HG02852 (cell line): Measurements from ENCODE around the gene CGB5.
"Not testable (repeated sequence)": the region's sequence is repeated elsewhere in the genome, so short reads cannot be mapped to it uniquely, and the experiment has no call there.

Experiments used
- ATAC-seq: cut with Tn5 transposase; IDR thresholded peaks from one replicate; pipeline ENCODE4 v1.9.1; 2021; ENCODE audit warnings: mild to moderate bottlenecking, moderate library complexity; ENCODE audit not compliant: unreplicated experiment

CGB5 gene

DNA sequence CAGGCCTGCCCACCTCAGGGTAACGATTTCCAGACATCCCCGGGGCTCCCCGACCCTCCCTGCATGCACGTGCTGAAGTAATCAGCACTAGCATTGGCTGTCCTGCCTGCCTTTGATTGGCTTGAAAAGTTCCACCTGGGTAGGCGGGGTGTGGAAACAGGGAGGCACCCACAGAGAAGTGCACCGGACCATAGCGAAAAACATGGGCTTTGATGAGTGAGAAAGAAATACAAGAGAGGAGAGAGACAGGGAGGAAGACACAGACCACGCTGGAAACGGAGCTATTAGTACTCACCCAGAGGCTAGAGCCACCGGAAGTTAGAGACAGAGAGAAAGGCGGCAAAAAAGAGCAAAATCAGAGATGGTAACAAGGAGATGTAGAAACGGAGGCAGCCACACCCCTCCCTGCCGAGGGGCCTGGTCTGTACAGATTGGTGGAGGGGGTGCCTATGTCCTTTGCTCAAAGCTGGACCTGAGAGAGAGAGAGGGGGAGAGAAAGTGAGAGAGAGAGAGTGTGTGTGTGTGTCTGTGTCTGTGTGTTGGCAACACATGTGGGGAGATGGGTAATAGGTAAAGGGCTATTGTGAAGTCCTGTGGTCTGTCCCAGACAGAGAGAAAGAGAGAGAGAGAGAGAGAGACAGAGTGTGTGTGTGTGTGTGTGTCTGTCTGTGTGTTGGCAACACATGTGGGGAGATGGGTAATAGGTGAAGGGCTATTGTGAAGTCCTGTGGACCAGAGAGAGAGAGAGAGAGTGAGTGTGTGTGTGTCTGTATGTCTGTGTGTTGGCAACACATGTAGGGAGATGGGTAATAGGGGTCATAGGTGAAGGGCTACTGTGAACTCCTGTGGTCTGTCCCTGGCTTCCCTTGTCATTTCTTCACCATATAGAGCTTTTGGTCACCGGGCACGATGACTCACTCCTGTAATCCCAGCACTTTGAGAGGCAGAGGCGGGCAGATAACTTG is 22.4 kb upstream of the CGB5 start:
- no peak for ATAC-seq

DNA sequence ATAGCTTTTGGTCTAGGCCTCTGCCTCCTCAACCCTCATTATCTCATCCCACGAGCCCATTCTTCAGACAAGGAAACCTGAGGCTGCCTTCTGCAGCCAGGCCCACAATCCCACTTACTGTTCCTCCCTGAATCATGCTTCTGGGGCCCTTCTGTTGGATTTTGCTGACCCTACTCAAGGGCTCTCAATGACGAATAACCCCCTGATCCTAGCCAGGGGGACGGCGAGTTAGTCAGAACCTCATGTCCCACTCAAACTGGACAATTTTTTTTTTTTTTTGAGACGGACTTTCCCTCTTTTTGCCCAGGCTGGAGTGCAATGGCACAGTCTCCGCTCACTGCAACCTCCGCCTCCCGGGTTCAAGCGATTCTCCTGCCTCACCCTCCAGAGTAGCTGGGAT is 21.5 kb upstream of the CGB5 start:
- no peak for ATAC-seq

DNA sequence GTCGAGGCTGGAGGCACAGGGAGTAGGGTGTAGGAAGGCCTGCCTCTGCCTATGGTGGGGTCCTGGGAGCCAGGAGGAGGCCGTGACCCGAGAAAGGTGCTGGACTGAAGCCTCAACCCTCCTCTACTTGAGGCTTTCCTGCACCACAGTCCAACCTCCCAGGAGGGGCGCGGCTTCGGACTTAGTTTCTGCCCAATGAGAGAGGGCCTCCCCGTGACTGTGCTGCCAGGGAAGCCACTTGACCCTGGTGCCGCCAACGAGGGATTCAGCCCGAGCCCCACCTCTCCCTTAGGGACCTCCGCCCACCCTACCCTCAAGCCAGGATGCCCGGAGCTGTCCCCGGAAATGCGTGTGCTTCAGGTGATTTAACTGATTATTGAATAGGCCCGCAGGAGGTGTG is 19.4 kb upstream of the CGB5 start, which contains the start of gene CGB3:
TSS of gene CGB3 (minus strand) at position 101 of the 400 bp plus-strand sequence. CDS start 362 bp downstream, outside the sequence.
- not testable (repeated sequence) for ATAC-seq

DNA sequence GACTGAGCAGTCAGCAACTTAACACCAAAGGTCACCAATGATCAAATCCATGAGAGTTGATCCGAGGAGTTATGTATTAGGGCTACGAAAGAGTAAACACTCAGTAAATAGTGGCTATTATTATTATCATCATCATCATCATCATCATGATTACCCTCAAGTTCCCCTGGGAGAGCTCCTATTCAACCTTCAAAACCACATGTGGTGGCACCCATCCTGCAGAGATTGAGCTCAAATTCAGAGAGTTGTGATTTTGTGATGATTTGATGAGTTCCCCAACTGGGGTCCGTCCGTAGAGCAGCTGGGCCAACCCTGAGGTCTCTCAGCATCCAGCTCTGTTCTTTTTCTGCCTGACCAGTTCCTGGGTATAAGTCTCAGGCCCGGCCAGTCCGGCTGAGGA is 18.6 kb upstream of the CGB5 start:
- ATAC-seq: not testable (repeated sequence)

DNA sequence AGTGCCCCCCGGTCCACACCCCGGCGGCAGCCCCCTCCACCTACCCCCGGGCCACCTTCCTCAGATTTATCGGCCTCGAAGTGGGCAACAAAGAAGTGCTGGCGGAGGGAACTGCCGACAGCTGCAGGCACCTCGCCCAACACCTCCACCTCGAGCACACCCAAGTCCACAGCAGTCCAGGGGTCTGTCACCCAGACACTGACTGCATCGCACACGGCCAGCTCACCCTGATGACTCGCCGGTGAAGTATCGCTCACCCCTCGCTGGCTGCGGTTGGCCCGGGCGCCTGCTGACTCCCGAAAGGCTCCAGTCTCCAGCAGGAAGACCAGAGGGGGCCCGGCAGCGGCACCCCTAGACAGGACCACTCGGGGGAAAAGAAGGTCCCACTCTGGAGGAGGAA is 18.0 kb upstream of the CGB5 start:
- not testable (repeated sequence) for ATAC-seq

DNA sequence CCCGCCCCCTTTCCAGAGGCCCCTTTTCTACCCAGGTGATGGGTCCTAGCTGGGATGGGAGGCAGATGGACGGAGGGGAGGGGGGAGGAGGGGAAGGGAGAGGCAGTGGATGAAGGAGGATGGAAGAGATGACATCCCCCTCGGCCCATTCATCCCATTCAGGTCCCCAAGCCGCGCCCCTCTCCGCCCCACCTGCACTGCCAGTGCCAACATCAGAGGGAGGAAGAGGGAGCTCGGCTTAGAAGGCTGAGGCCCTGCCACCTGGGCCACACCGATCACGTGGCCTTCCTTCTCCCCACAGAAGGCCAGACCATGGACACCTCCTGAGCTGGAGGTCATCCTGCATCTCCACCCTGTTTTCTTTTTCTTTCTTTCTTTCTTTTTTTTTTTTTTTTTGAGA is 15.0 kb upstream of the CGB5 start:
- not testable (repeated sequence) for ATAC-seq

DNA sequence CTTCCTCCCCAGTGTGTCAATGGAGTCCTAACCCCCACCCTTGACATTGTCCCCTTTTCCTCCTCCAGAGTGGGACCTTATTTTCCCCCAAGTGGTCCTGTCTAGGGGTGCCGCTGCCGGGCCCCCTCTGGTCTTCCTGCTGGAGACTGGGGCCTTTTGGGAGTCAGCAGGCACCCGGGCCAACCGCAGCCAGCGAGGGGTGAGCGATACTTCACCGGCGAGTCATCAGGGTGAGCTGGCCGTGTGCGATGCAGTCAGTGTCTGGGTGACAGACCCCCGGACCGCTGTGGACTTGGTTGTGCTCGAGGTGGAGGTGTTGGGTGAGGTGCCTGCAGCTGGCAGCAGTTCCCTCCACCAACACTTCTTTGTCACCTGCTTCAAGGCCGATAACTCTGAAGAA is 13.9 kb upstream of the CGB5 start:
- not testable (repeated sequence) for ATAC-seq

DNA sequence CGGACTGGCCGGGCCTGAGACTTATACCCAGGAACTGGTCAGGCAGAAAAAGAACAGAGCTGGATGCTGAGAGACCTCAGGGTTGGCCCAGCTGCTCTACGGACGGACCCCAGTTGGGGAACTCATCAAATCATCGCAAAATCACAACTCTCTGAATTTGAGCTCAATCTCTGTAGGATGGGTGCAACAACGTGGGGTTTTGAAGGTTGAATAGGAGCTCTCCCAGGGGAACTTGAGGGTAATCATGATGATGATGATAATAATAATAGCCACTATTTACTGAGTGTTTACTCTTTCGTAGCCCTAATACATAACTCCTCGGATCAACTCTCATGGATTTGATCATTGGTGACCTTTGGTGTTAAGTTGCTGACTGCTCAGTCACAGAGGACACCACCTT is 13.3 kb upstream of the CGB5 start:
- not testable (repeated sequence) for ATAC-seq

DNA sequence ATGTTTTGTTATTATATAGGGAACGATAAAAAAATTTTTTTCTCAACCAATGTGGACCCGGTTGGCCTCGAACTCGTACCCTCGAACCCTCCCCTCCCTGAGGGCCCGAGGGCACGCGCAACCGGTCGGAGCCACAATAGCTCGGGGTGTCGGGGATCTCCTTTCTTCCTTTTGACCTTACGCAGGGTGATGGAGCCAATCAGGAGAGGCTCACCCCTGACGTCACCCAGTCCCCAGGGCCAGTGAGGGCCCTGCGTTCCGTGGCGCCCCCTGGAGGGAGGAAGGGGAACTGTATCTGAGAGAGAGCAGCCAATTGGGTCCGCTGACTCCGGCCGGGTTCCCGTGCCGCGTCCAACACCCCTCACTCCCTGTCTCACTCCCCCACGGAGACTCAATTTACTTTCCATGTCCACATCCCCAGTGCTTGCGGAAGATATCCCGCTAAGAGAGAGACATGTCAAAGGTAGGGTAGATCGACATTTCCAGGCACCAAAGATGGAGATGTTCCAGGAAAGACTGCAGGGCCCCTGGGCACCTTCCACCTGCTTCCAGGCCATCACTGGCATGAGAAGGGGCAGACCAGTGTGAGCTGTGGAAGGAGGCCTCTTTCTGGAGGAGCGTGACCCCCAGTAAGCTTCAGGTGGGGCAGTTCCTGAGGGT is 11.9 kb upstream of the CGB5 start, which contains the start of gene CGB2:
TSS of gene CGB2 (plus strand) at position 249 of the 660 bp plus-strand sequence. CDS start at position 455, 206 bp downstream.
- ATAC-seq: not testable (repeated sequence)

DNA sequence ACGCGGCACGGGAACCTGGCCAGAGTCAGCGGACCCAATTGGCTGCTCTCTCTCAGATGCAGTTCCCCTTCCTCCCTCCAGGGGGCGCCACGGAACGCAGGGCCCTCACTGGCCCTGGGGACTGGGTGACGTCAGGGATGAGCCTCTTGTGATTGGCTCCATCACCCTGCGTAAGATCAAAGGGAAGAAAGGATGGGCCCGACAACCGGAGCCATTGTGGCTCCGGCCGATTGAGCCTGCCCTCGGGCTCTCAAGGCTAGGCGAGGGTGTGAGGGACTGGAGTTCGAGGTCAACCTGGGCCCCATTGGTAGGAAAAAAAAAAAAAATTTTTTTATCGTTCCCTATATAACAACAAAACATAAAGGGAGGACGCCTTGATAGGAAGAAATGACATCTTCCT is 6.8 kb upstream of the CGB5 start, which contains the start of gene CGB1:
TSS of gene CGB1 (minus strand) at position 81 of the 400 bp plus-strand sequence. CDS start 184 bp downstream, outside the sequence.
- not testable (repeated sequence) for ATAC-seq

DNA sequence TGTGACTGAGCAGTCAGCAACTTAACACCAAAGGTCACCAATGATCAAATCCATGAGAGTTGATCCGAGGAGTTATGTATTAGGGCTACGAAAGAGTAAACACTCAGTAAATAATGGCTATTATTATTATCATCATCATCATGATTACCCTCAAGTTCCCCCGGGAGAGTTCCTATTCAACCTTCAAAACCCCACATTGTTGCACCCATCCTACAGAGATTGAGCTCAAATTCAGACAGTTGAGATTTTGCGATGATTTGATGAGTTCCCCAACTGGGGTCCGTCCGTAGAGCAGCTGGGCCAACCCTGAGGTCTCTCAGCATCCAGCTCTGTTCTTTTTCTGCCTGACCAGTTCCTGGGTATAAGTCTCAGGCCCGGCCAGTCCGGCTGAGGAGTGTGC is 5.5 kb upstream of the CGB5 start:
- ATAC-seq: not testable (repeated sequence)

DNA sequence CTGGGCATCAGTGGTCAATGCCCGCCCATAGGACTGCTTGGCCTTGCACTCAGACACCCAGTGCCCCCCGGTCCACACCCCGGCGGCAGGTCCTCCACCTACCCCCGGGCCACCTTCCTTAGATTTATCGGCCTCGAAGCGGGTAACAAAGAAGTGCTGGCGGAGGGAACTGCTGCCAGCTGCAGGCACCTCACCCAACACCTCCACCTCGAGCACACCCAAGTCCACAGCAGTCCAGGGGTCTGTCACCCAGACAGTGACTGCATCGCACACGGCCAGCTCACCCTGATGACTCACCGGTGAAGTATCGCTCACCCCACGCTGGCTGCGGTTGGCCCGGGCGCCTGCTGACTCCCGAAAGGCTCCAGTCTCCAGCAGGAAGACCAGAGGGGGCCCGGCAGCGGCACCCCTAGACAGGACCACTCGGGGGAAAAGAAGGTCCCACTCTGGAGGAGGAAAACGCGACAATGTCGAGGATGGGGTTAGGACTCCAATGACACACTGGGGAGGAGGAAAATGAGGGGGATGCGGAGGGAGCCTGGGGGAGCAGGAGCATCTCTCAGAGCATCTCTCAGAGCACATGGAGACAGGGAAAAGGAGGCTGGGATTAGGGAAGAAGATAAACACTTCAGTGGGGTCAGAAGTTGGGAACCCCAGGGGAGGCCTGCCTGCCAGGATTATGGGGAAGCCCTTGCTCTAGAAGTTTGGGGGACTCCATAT is 4.9 kb upstream of the CGB5 start:
- ATAC-seq: not testable (repeated sequence)

DNA sequence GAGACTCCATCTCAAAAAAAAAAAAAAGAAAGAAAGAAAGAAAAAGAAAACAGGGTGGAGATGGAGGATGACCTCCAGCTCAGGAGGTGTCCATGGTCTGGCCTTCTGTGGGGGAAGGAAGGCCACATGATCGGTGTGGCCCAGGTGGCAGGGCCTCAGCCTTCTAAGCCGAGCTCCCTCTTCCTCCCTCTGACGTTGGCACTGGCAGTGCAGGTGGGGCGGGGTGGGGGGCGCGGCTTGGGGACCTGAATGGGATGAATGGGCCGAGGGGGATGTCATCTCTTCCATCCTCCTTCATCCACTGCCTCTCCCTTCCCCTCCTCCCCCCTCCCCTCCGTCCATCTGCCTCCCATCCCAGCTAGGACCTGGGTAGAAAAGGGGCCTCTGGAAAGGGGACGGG is 3.9 kb upstream of the CGB5 start:
- ATAC-seq: not testable (repeated sequence)

DNA sequence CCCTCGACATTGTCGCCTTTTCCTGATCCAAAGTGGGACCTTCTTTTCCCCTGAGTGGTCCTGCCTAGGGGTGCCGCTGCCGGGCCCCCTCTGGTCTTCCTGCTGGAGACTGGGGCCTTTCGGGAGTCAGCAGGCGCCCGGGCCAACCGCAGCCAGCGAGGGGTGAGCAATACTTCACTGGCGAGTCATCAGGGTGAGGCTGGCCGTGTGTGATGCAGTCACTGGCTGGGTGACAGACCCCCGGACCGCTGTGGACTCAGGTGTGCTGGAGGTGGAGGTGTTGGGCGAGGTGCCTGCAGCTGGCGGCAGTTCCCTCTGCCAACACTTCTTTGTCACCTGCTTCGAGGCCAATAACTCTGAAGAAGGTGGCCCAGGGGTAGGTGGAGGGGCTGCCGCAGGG is 1.5 kb upstream of the CGB5 start:
- ATAC-seq: no peak

DNA sequence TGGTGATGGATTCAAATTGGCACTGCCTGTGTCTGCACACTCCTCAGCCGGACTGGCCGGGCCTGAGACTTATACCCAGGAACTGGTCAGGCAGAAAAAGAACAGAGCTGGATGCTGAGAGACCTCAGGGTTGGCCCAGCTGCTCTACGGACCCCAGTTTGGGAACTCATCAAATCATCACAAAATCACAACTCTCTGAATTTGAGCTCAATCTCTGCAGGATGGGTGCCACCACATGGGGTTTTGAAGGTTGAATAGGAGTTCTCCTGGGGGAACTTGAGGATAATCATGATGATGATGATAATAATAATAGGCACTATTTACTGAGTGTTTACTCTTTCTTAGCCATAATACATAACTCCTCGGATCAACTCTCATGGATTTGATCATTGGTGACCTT is 982 bp upstream of the CGB5 start:
- not testable (repeated sequence) for ATAC-seq

DNA sequence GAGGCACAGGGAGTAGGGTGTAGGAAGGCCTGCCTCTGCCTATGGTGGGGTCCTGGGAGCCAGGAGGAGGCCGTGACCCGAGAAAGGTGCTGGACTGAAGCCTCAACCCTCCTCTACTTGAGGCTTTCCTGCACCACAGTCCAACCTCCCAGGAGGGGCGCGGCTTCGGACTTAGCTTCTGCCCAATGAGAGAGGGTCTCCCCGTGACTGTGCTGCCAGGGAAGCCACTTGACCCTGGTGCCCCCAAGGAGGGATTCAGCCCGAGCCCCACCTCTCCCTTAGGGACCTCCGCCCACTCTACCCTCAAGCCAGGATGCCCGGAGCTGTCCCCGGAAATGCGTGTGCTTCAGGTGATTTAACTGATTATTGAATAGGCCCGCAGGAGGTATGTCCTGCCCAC is 5.4 kb downstream of the CGB5 start, which contains the start of gene CGB8:
TSS of gene CGB8 (minus strand) at position 101 of the 400 bp plus-strand sequence. CDS start 372 bp downstream, outside the sequence.
- ATAC-seq: not testable (repeated sequence)

DNA sequence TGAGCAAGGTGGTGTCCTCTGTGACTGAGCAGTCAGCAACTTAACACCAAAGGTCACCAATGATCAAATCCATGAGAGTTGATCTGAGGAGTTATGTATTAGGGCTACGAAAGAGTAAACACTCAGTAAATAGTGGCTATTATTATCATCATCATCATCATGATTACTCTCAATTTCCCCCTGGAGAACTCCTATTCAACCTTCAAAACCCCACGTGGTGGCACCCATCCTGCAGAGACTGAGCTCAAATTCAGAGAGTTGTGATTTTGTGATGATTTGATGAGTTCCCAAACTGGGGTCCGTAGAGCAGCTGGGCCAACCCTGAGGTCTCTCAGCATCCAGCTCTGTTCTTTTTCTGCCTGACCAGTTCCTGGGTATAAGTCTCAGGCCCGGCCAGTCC is 6.2 kb downstream of the CGB5 start:
- not testable (repeated sequence) for ATAC-seq

DNA sequence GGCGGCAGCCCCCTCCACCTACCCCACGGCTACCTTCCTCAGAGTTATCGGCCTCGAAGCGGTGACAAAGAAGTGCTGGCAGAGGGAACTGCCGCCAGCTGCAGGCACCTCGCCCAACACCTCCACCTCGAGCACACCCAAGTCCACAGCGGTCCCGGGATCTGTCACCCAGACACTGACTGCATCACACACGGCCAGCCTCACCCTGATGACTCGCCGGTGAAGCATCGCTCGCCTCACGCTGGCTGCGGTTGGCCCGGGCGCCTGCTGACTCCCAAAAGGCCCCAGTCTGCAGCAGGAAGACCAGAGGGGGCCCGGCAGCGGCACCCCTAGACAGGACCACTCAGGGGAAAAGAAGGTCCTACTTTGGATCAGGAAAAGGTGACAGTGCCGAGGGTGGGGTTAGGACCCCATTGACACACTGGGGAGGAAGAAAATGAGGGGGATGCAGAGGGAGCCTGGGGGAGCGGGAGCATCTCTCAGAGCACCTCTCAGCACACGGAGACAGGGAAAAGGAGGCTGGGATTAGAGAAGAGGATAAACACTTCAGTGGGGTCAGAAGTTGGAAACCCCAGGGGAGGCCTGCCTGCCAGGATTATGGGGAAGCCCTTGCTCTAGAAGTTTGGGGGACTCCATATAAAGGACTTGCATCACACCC is 6.9 kb downstream of the CGB5 start:
- ATAC-seq: not testable (repeated sequence)

DNA sequence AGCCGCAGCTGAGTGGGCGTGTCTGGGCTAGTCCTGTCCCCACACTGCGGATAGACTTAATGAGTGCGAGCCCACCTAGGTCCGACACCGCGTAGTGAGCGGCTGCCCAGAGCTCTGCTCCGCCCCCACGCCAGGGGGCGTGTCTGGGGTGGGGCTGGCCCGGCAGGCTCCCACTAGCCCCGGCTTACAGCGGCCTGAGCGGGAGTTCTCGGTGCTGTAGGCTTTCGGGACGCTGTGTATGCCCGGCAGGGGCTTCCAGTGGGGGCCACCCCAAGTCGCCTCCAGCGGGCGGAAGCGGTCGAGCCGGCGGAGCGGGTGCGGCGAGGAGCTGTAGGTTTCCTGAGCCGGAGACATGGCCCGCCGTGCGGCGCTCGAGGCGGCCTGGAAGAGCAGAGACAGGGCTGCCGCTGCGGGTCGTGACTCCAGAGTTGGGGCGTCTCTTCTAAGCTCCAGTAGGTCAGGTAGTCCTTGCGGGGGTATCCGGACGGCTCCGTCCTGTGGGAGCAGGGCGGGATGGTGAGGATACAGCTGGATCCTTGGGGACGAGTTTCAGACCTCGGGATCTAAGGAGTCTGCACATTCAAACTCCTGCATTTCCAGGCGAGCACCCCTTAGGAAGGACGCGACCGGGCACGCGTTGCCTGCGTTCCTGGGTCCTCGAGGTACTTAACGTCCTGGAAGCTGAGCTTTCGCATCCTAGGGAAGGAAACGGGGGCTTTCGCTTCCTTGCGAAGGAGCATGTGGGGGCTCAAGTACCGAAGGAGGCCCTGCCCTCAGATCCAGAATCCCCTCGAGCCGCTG is 12.7 kb downstream of the CGB5 start:
- no peak for ATAC-seq
